Mucosa of descending colon (tissue), 3 donors: ENCODE data around the gene PRICKLE2. TPM values are rescaled to one million over a fixed set of nuclear protein-coding genes. Genes with fewer than 3 reads are reported as not detected.

ENCODE experiments used
- ATAC-seq: fragments of 200-7000 bp; cut with Tn5 transposase; one replicate; pipeline ENCODE4 v1.9.1; 2020; ENCODE audit warnings: mild to moderate bottlenecking, moderate library complexity
- DNase-seq, 3 donors: peaks; one replicate each; pipeline ENCODE4 v3.0.0-alpha.2; 2020
- H3K36me3 ChIP-seq: fragments of 200-600 bp; one replicate; pipeline ENCODE4 v1.8.0; 2021; ENCODE audit warnings: low read depth, mild to moderate bottlenecking
- H3K4me1 ChIP-seq: fragments of 200-600 bp; one replicate; pipeline ENCODE4 v1.8.0; 2021; ENCODE audit warnings: low read depth, mild to moderate bottlenecking
- H3K4me3 ChIP-seq: fragments of 200-600 bp; one replicate; pipeline ENCODE4 v1.8.0; 2021; ENCODE audit warnings: mild to moderate bottlenecking
- H3K9me3 ChIP-seq: fragments of 200-600 bp; one replicate; pipeline ENCODE4 v1.8.0; 2021; ENCODE audit warnings: mild to moderate bottlenecking
- CTCF ChIP-seq: fragments of 200-600 bp; IDR thresholded peaks from one replicate; pipeline ENCODE4 v1.8.0; 2022; ENCODE audit warnings: antibody characterized with exemption, mild to moderate bottlenecking
- intact Hi-C, 2 donors: fragments of 100-400 bp; cut with DNase I in 1 of 2; cut with micrococcal nuclease in 1 of 2; formaldehyde crosslinking; loops; one replicate each; pipeline versions ENCODE4 v1.11.0 to v1.11.1; 2022; cut with DNase I, micrococcal nuclease
- total RNA-seq, 3 donors: library from RNA; stranded (reverse); fragmentation: NEBNext Ultra II Directional in 2 of 3; extraction: Animal tissue kit (Norgen Biotek cat#: 25700) in 2 of 3; gene quantifications; one replicate each; pipeline versions ENCODE4 v1.2.1 to v1.2.4, GENCODE V29; 2021 to 2023
- donor health status: DM: no; HTN: no; CAD: no; lungs with moderate emphysema.
- donor health status: DM: no; HTN: no; CAD: no.
- donor health status: DM: no; HTN: yes; CAD: no.

PRICKLE2 gene
- total RNA-seq, 3 donors from 2014 or later = 4.3 to 66.3 (median 7.0) TPM

DNA sequence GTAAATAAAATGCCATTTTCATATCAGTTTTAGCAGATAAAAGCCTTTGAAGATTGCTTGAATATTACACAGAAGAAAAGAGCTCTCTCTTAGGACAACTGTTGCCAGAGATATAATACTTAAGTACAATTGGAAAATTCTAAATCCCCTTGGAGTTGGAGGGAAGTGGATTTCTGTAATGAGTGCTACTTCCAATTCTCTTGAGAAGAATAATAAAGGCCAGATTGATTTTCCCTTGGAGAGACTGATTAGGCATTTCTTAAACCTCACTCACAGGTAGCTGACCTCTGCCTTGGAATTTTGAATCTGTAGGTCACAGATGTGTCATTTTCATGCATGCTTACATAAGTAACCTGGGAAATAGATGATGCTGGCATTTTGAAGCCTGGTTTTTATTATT is 172.1 kb downstream of the PRICKLE2 start:
- intact Hi-C loops = no loop called here
- Histone ChIP-seq H3K4me1 (peaks cover 2% of the 10 kb centered on the region), H3K36me3 (no peaks in the 10 kb centered on the region), H3K4me3 (no peak overlapping the region), H3K9me3 (no peaks in the 10 kb centered on the region)
- DNase-seq = no peak
- TF ChIP-seq CTCF = no peak
- ATAC-seq = no peak

- TF ChIP-seq CTCF = no peak
- ATAC-seq (no peak), DNase-seq (no peak)
- no peaks in the 10 kb centered on the region for H3K9me3 ChIP-seq
- H3K36me3 ChIP-seq = no peaks in the 10 kb centered on the region
- no peak overlapping the region for H3K4me3 ChIP-seq
- H3K4me1 ChIP-seq = peaks cover 2% of the 10 kb centered on the region
- intact Hi-C loops = no loop called here
Measured at GRCh38 chr3:64049832-64050231, 175.4 kb downstream of the PRICKLE2 start.

DNA sequence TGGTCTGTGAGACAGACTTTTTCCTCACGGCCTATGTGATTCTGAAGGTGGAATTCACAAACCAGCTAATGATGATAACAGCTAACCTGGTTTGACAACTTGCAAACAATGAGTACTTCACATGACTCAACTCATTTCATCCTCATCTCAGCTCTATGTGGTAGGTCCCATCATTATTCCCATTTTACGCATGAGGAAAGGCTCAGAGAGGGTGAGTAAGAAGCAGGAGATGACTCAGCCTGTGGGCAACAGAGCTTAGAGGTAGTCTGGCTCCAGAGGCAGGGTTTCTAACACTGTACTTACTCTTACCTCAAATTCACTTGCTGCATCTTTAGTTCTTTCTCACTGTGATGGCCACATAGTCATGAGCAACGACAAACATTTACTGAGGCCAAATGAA is 176.1 kb downstream of the PRICKLE2 start:
- TF ChIP-seq CTCF = no peak
- Histone ChIP-seq H3K4me1 (no peaks in the 10 kb centered on the region), H3K4me3 (no peak overlapping the region), H3K36me3 (no peaks in the 10 kb centered on the region), H3K9me3 (no peaks in the 10 kb centered on the region)
- intact Hi-C loops = no loop called here
- ATAC-seq (no peak), DNase-seq (no peak)

- no peak for TF ChIP-seq CTCF
- ATAC-seq = no peak
- no peak overlapping the region for H3K4me3 ChIP-seq
Measured at GRCh38 chr3:64048631-64049061, 176.6 kb downstream of the PRICKLE2 start.

DNA sequence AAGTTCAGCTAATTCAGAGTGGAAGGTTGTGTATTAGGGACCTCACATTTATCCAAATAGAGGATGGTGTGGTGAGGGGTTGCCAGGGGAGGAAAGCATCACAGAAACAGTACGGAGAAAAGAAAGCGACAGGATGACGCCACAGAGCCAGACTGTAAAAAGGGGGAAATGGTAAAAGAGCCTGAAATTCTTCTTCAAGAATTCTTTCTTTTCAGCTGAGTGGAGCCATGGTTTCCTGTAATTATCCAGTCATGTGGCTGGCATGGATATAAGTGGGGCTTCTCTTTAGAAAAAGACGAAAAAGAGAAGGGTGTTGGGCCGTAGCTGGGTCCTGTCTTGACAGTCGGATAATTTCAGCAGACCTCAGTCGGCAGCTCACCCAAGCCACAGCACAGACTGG is 177.5 kb downstream of the PRICKLE2 start:
- no peak for ATAC-seq
- intact Hi-C loops = no loop called here

More at GRCh38 chr3:64048631-64049061, 176.6 kb downstream of the PRICKLE2 start:
- DNase-seq = no peak
- intact Hi-C loops = no loop called here
- no peaks in the 10 kb centered on the region for H3K36me3 ChIP-seq
- H3K4me1 ChIP-seq = no peaks in the 10 kb centered on the region
- H3K9me3 ChIP-seq = no peaks in the 10 kb centered on the region

More for the DNA sequence above, 177.5 kb downstream of the PRICKLE2 start:
- DNase-seq = no peak
- H3K4me3 ChIP-seq = no peak overlapping the region
- H3K36me3 ChIP-seq = no peaks in the 10 kb centered on the region
- no peak for TF ChIP-seq CTCF
- no peaks in the 10 kb centered on the region for H3K4me1 ChIP-seq
- no peaks in the 10 kb centered on the region for H3K9me3 ChIP-seq
